ENCODE measurements around the gene KRTAP10-2.

The KRTAP10-2 gene

GRCh38 chr21:44544566-44544965 is 6.7 kb downstream of the KRTAP10-2 start:
- H3K4me1 ChIP-seq (ENCODE audit: insufficient read depth, low read length) = no peaks in the 10 kb centered on the region
- no peak for ATAC-seq (ENCODE audit: insufficient read depth, low read depth)
- H3K4me3 ChIP-seq (ENCODE audit: low read depth in 1 of 2, low read length in 2 of 2) = no peak overlapping the region
- H2AFZ ChIP-seq (ENCODE audit: low read depth, low read length) = no peak overlapping the region
- no peak overlapping the region for H3K4me2 ChIP-seq (ENCODE audit: insufficient read depth, low read length)
- TF ChIP-seq, protein P1, sequence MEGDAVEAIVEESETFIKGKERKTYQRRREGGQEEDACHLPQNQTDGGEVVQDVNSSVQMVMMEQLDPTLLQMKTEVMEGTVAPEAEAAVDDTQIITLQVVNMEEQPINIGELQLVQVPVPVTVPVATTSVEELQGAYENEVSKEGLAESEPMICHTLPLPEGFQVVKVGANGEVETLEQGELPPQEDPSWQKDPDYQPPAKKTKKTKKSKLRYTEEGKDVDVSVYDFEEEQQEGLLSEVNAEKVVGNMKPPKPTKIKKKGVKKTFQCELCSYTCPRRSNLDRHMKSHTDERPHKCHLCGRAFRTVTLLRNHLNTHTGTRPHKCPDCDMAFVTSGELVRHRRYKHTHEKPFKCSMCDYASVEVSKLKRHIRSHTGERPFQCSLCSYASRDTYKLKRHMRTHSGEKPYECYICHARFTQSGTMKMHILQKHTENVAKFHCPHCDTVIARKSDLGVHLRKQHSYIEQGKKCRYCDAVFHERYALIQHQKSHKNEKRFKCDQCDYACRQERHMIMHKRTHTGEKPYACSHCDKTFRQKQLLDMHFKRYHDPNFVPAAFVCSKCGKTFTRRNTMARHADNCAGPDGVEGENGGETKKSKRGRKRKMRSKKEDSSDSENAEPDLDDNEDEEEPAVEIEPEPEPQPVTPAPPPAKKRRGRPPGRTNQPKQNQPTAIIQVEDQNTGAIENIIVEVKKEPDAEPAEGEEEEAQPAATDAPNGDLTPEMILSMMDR (IDR thresholded peaks at IDR 0.05; ENCODE audit: borderline replicate concordance, extremely low read depth, low read length, poor library complexity, severe bottlenecking) = no peak
- TF ChIP-seq EZH2 (IDR thresholded peaks at IDR 0.05; ENCODE audit: borderline replicate concordance, low read depth, low read length, severe bottlenecking) = no peak
- no peak overlapping the region for H3K9ac ChIP-seq (ENCODE audit: low read depth, low read length)
- no peak overlapping the region for H3K27ac ChIP-seq (ENCODE audit: low read length)
- peaks cover 3% of the 10 kb centered on the region for H3K27me3 ChIP-seq (ENCODE audit: insufficient read depth, low read length, poor library complexity)
- H4K20me1 ChIP-seq (ENCODE audit: insufficient read depth, low read length) = 0 out of 2 replicates have a peak, but pooled peaks cover 2% of the 10 kb centered on the region
- DNase-seq = no peak
- no peaks in the 10 kb centered on the region for H3K36me3 ChIP-seq (ENCODE audit: insufficient read depth, low read length)
- no peaks in the 10 kb centered on the region for H3K79me2 ChIP-seq (ENCODE audit: insufficient read depth, low read length)
- H3K9me3 ChIP-seq (ENCODE audit: insufficient read depth, low read length, severe bottlenecking) = no peaks in the 10 kb centered on the region

GRCh38 chr21:44542716-44543115 is 8.6 kb downstream of the KRTAP10-2 start:
- Histone ChIP-seq H3K4me1 (ENCODE audit: insufficient read depth, low read length) (no peaks in the 10 kb centered on the region), H3K27me3 (ENCODE audit: insufficient read depth, low read length, poor library complexity) (peaks cover 3% of the 10 kb centered on the region), H3K27ac (ENCODE audit: low read length) (no peak overlapping the region), H3K4me3 (ENCODE audit: low read depth in 1 of 2, low read length in 2 of 2) (no peak overlapping the region), H4K20me1 (ENCODE audit: insufficient read depth, low read length) (no peaks in the 10 kb centered on the region), H2AFZ (ENCODE audit: low read depth, low read length) (no peak overlapping the region), H3K4me2 (ENCODE audit: insufficient read depth, low read length) (no peak overlapping the region), H3K9me3 (ENCODE audit: insufficient read depth, low read length, severe bottlenecking) (no peaks in the 10 kb centered on the region), H3K36me3 (ENCODE audit: insufficient read depth, low read length) (no peaks in the 10 kb centered on the region), H3K9ac (ENCODE audit: low read depth, low read length) (no peak overlapping the region), H3K79me2 (ENCODE audit: insufficient read depth, low read length) (no peaks in the 10 kb centered on the region)
- DNase-seq (no peak), ATAC-seq (ENCODE audit: insufficient read depth, low read depth) (no peak)
- no peak for TF ChIP-seq EZH2 (IDR thresholded peaks at IDR 0.05; ENCODE audit: borderline replicate concordance, low read depth, low read length, severe bottlenecking)
- TF ChIP-seq, protein P1 (IDR thresholded peaks at IDR 0.05; ENCODE audit: borderline replicate concordance, extremely low read depth, low read length, poor library complexity, severe bottlenecking) = no peak

DNA sequence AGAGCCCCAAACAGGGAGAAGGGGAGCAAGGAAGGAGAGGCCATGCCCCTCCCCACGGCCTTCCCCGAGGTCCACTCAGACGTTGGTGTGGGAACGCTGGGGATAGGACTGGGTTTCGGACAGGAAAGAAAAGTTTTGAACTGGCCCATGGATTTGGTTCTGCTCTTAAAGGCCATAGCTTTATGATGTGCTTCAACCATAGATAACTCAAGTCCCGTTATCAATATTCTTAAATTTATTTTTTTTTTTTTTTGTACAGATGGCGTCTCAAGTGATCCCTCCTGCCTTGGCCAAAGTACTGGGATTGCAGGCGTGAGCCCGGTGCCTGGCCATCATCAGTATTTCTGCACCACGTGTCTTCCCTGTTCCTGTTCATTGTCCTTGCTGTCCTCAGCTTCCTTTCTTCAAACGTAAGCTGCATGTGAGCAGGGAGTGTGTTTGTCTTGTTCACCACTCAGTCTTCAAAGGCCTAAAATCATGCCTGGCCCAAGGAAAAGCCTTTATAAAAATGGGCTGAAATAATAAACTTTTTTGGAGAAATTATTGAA is 10.5 kb downstream of the KRTAP10-2 start:
- no peak overlapping the region for H3K9ac ChIP-seq (ENCODE audit: low read depth, low read length)
- TF ChIP-seq, protein P1 (IDR thresholded peaks at IDR 0.05; ENCODE audit: borderline replicate concordance, extremely low read depth, low read length, poor library complexity, severe bottlenecking) = no peak
- TF ChIP-seq EZH2 (IDR thresholded peaks at IDR 0.05; ENCODE audit: borderline replicate concordance, low read depth, low read length, severe bottlenecking) = no peak
- no peaks in the 10 kb centered on the region for H3K36me3 ChIP-seq (ENCODE audit: insufficient read depth, low read length)
- H3K27me3 ChIP-seq (ENCODE audit: insufficient read depth, low read length, poor library complexity) = peaks cover 2% of the 10 kb centered on the region
- H2AFZ ChIP-seq (ENCODE audit: low read depth, low read length) = no peak overlapping the region
- DNase-seq (no peak), ATAC-seq (ENCODE audit: insufficient read depth, low read depth) (no peak)
- H3K9me3 ChIP-seq (ENCODE audit: insufficient read depth, low read length, severe bottlenecking) = no peaks in the 10 kb centered on the region
- no peak overlapping the region for H3K4me3 ChIP-seq (ENCODE audit: low read depth in 1 of 2, low read length in 2 of 2)
- H3K4me1 ChIP-seq (ENCODE audit: insufficient read depth, low read length) = no peaks in the 10 kb centered on the region
- H4K20me1 ChIP-seq (ENCODE audit: insufficient read depth, low read length) = no peaks in the 10 kb centered on the region
- no peaks in the 10 kb centered on the region for H3K79me2 ChIP-seq (ENCODE audit: insufficient read depth, low read length)
- no peak overlapping the region for H3K27ac ChIP-seq (ENCODE audit: low read length)
- H3K4me2 ChIP-seq (ENCODE audit: insufficient read depth, low read length) = no peak overlapping the region
